ENCODE data around the gene CCDC97.

CCDC97 gene

DNA sequence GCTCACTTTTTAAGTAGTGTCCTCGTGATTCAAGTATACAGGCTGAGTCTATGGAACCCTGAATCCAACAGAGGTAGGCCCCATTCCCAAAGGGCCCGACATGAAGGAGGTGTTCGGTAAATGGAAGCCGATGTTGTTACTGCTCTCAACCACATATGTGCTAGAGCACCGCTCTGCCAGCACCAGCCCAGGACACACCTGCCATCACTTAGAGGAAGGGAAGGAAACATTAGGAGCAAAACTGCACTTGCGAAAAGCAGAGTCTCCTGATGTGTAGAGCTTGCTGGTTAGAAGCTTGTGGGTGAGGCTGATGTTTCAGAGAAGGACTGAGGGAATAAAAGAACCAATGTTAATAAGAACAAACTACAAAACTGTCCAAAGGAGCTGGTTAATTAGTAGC lies 9.4 kb upstream of the CCDC97 start:
- Histone ChIP-seq H3K27ac (ENCODE audit: low read length) (no peak overlapping the region), H3K4me3 (ENCODE audit: low read length) (no peak overlapping the region), H3K9me3 (ENCODE audit: control insufficient read depth, low read depth, low read length) (no peaks in the 10 kb centered on the region), H3K36me3 (ENCODE audit: control insufficient read depth, low read depth, low read length) (peaks cover 99% of the 10 kb centered on the region), H3K27me3 (ENCODE audit: control insufficient read depth, insufficient read depth, low read length) (no peaks in the 10 kb centered on the region), H3K4me1 (ENCODE audit: control insufficient read depth, low read depth, low read length) (no peaks in the 10 kb centered on the region), H3K9ac (ENCODE audit: low read length) (no peak overlapping the region)

DNA sequence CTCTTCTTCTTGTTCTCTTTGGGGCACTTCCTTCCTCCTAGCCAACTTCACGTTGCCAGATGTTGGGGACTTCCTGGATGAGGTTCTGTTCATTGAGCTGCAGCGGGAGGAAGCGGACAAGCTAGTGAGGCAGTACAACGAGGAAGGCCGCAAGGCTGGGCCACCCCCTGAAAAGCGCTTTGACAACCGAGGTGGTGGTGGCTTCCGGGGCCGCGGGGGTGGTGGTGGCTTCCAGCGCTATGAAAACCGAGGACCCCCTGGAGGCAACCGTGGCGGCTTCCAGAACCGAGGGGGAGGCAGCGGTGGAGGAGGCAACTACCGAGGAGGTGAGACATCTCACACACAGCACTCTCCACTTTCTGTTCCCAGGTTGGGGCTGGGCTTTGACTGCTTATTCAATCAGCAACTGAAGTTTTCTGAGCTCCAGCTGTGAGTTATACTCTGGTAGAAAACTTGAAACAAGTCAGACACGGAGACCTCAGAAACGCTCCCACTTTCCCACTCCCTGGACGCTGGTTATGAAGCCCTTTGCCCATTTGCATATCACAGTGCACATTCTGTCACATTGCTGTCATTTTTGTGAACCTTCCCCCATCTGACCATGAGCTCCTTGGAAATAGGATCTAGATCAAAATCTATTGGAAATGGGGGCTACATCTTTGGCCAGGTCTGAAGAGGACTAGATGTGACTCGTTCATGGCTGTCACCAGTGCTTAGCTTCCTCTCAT lies 7.2 kb upstream of the CCDC97 start:
- H3K9ac ChIP-seq (ENCODE audit: low read length) = no peak overlapping the region
- no peaks in the 10 kb centered on the region for H3K9me3 ChIP-seq (ENCODE audit: control insufficient read depth, low read depth, low read length)
- no peak overlapping the region for H3K4me3 ChIP-seq (ENCODE audit: low read length)
- no peaks in the 10 kb centered on the region for H3K4me1 ChIP-seq (ENCODE audit: control insufficient read depth, low read depth, low read length)
- H3K27me3 ChIP-seq (ENCODE audit: control insufficient read depth, insufficient read depth, low read length) = no peaks in the 10 kb centered on the region
- peaks cover 97% of the 10 kb centered on the region for H3K36me3 ChIP-seq (ENCODE audit: control insufficient read depth, low read depth, low read length)
- no peak overlapping the region for H3K27ac ChIP-seq (ENCODE audit: low read length)

- no peak overlapping the region for H3K4me3 ChIP-seq (ENCODE audit: low read length)
- H3K36me3 ChIP-seq (ENCODE audit: control insufficient read depth, low read depth, low read length) = peaks cover 86% of the 10 kb centered on the region
- H3K9me3 ChIP-seq (ENCODE audit: control insufficient read depth, low read depth, low read length) = no peaks in the 10 kb centered on the region
- peaks cover 5% of the 10 kb centered on the region for H3K4me1 ChIP-seq (ENCODE audit: control insufficient read depth, low read depth, low read length)
- no peak overlapping the region for H3K9ac ChIP-seq (ENCODE audit: low read length)
- H3K27ac ChIP-seq (ENCODE audit: low read length) = no peak overlapping the region
- H3K27me3 ChIP-seq (ENCODE audit: control insufficient read depth, insufficient read depth, low read length) = no peaks in the 10 kb centered on the region
These were observed 6.0 kb upstream of the CCDC97 start for GRCh38 chr19:41303954-41304353.

- H3K9ac ChIP-seq (ENCODE audit: low read length) = no peak overlapping the region
- H3K27ac ChIP-seq (ENCODE audit: low read length) = no peak overlapping the region
- no peaks in the 10 kb centered on the region for H3K27me3 ChIP-seq (ENCODE audit: control insufficient read depth, insufficient read depth, low read length)
- H3K4me3 ChIP-seq (ENCODE audit: low read length) = no peak overlapping the region
- peaks cover 76% of the 10 kb centered on the region for H3K36me3 ChIP-seq (ENCODE audit: control insufficient read depth, low read depth, low read length)
- H3K9me3 ChIP-seq (ENCODE audit: control insufficient read depth, low read depth, low read length) = no peaks in the 10 kb centered on the region
- H3K4me1 ChIP-seq (ENCODE audit: control insufficient read depth, low read depth, low read length) = peaks cover 5% of the 10 kb centered on the region
These were observed 5.1 kb upstream of the CCDC97 start for GRCh38 chr19:41304706-41305483.

DNA sequence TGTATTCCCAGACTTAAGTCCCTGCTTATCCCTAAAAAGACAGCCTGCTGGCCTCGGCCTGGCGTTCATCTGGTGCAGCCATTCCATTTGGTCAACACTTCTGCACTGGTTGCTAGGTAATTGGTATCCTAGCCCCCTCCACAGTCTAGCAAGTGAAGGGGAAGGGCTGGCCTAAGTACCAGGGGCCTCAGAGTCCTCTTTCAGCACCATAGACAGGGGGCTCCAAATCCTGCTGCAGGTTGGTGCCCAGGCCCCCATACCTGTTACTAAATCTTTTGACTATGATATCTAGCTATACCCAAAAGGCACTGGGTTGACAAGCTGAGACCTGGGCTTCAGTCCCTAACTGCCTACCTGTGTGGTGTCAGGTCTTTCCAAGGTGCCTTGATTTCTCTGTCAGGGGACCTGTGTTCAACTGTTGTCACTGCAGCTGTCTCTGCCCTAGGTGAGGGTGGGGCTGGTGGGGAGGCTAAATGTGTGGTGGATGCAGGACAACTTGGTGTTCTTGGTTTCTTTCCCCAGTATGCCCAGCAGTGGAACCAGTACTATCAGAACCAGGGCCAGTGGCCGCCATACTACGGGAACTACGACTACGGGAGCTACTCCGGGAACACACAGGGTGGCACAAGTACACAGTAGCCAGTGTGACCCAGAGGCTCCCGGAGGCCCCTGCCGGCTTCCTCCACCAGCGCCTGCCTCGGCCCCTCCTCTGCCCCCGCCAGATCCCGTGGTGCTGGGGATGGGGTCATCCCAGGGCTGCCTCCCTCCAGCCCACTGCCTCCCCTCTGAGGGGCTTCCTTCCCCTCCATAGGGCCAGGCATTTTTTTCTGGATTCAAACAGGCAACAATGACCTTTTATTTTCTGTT lies 3.8 kb upstream of the CCDC97 start:
- H3K36me3 ChIP-seq (ENCODE audit: control insufficient read depth, low read depth, low read length) = peaks cover 64% of the 10 kb centered on the region
- H3K4me3 ChIP-seq (ENCODE audit: low read length) = no peak overlapping the region
- H3K4me1 ChIP-seq (ENCODE audit: control insufficient read depth, low read depth, low read length) = peaks cover 5% of the 10 kb centered on the region
- no peak overlapping the region for H3K27ac ChIP-seq (ENCODE audit: low read length)
- no peaks in the 10 kb centered on the region for H3K27me3 ChIP-seq (ENCODE audit: control insufficient read depth, insufficient read depth, low read length)
- H3K9ac ChIP-seq (ENCODE audit: low read length) = no peak overlapping the region
- no peaks in the 10 kb centered on the region for H3K9me3 ChIP-seq (ENCODE audit: control insufficient read depth, low read depth, low read length)

- H3K36me3 ChIP-seq (ENCODE audit: control insufficient read depth, low read depth, low read length) = peaks cover 53% of the 10 kb centered on the region
These were observed 2.7 kb upstream of the CCDC97 start for GRCh38 chr19:41307090-41307875.

GRCh38 chr19:41307954-41308449 lies 2.0 kb upstream of the CCDC97 start:
- Histone ChIP-seq H3K9ac (ENCODE audit: low read length) (no peak overlapping the region), H3K4me3 (ENCODE audit: low read length) (no peak overlapping the region), H3K36me3 (ENCODE audit: control insufficient read depth, low read depth, low read length) (peaks cover 48% of the 10 kb centered on the region), H3K27ac (ENCODE audit: low read length) (peak overlapping the region; percentile 62), H3K27me3 (ENCODE audit: control insufficient read depth, insufficient read depth, low read length) (no peaks in the 10 kb centered on the region), H3K9me3 (ENCODE audit: control insufficient read depth, low read depth, low read length) (no peaks in the 10 kb centered on the region), H3K4me1 (ENCODE audit: control insufficient read depth, low read depth, low read length) (peaks cover 5% of the 10 kb centered on the region)

More at GRCh38 chr19:41307090-41307875, 2.7 kb upstream of the CCDC97 start:
- Histone ChIP-seq H3K9ac (ENCODE audit: low read length) (no peak overlapping the region), H3K4me1 (ENCODE audit: control insufficient read depth, low read depth, low read length) (peaks cover 5% of the 10 kb centered on the region), H3K27me3 (ENCODE audit: control insufficient read depth, insufficient read depth, low read length) (no peaks in the 10 kb centered on the region), H3K4me3 (ENCODE audit: low read length) (no peak overlapping the region), H3K9me3 (ENCODE audit: control insufficient read depth, low read depth, low read length) (no peaks in the 10 kb centered on the region), H3K27ac (ENCODE audit: low read length) (no peak overlapping the region)

GRCh38 chr19:41308450-41309179 lies 1.4 kb upstream of the CCDC97 start:
- Histone ChIP-seq H3K9me3 (ENCODE audit: control insufficient read depth, low read depth, low read length) (no peaks in the 10 kb centered on the region), H3K27me3 (ENCODE audit: control insufficient read depth, insufficient read depth, low read length) (no peaks in the 10 kb centered on the region), H3K36me3 (ENCODE audit: control insufficient read depth, low read depth, low read length) (peaks cover 43% of the 10 kb centered on the region), H3K9ac (ENCODE audit: low read length) (no peak overlapping the region), H3K4me3 (ENCODE audit: low read length) (no peak overlapping the region), H3K4me1 (ENCODE audit: control insufficient read depth, low read depth, low read length) (peaks cover 5% of the 10 kb centered on the region), H3K27ac (ENCODE audit: low read length) (peak overlapping the region; percentile 62)

DNA sequence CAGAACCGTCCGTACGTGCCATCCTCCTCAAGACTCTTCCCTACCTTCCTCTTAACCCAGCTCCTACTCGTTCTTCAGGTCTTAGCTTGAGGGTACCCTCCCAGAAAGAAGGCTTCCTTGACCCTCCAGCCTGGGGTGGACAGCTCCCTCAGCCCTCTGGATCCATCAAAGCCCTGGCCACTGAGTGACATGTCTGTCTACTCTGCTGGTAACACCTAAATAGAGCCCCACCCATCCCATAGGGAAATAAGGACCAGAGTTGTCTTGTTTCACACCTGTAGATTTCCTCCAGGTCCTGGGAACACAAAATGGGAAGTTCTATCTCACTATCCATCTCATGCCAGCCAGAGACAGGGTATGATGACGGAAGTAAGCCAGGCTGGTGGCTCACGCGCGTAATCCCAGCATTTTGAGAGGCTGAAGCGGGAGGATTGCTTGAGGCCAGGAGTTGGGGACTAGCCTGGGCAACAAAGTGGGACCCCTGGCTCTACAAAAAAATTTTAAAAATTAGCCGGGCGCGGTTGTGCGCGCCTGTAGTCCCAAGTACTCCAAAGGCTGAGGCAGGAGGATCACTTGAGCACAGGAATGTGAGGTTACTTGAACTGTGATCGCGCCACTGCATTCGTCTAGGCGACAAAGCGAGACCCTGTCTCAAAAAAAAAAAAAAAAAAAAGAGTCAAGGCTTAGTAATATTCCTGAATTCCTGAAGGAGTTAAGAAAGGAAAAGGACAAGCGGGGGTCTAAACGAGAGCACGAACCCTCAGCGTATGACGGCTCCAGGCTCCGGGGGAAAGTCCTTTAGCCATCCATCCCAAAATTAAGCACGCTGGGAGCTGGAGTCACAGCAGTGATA lies 566 bp upstream of the CCDC97 start:
- peaks cover 5% of the 10 kb centered on the region for H3K4me1 ChIP-seq (ENCODE audit: control insufficient read depth, low read depth, low read length)
- no peaks in the 10 kb centered on the region for H3K27me3 ChIP-seq (ENCODE audit: control insufficient read depth, insufficient read depth, low read length)
- peak overlapping the region; percentile 78 for H3K4me3 ChIP-seq (ENCODE audit: low read length)
- peak overlapping the region; percentile 93 for H3K27ac ChIP-seq (ENCODE audit: low read length)
- peak overlapping the region; percentile 75 for H3K9ac ChIP-seq (ENCODE audit: low read length)
- H3K9me3 ChIP-seq (ENCODE audit: control insufficient read depth, low read depth, low read length) = no peaks in the 10 kb centered on the region
- H3K36me3 ChIP-seq (ENCODE audit: control insufficient read depth, low read depth, low read length) = peaks cover 35% of the 10 kb centered on the region

- Histone ChIP-seq H3K27ac (ENCODE audit: low read length) (no peak overlapping the region), H3K9me3 (ENCODE audit: control insufficient read depth, low read depth, low read length) (no peaks in the 10 kb centered on the region), H3K4me1 (ENCODE audit: control insufficient read depth, low read depth, low read length) (peaks cover 5% of the 10 kb centered on the region), H3K4me3 (ENCODE audit: low read length) (peak overlapping the region; percentile 78), H3K36me3 (ENCODE audit: control insufficient read depth, low read depth, low read length) (peaks cover 18% of the 10 kb centered on the region), H3K9ac (ENCODE audit: low read length) (peak overlapping the region; percentile 75), H3K27me3 (ENCODE audit: control insufficient read depth, insufficient read depth, low read length) (no peaks in the 10 kb centered on the region)
These were observed 1.1 kb downstream of the CCDC97 start for GRCh38 chr19:41311072-41311471.

All from iPS-18a (cell line).